ENCODE measurements around the gene CORO2B. TPM values are rescaled to one million over a fixed set of nuclear protein-coding genes. Genes with fewer than 3 reads are reported as not detected.

Gene CORO2B
- total and polyA plus RNA-seq, 2 experiments from 2014 or later = 1.6 to 4.6 TPM

DNA sequence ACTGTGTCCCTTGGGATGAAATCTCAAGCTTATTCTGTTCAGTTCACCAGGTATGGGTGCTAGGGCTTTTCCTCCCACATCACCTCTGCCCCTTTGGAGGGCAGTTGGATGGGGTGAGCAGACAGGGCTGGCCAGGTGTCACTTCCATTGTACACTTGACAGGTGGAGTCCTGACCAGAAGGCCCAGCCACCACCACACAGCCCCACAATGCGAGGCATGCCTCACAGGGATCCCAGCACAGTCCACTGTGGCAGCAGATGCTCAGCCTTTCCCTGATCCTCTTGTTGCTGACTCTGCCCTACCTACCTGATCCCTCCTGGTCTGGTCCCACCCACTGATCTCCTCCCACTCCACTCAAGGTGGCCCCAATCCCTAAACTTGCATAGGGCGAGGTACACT lies 153.7 kb downstream of the CORO2B start:
- H3K27ac ChIP-seq (ENCODE audit: low read depth) = no peak overlapping the region
- H2AFZ ChIP-seq = no peak overlapping the region
- H3K9me2 ChIP-seq (ENCODE audit: insufficient read depth) = no peaks in the 10 kb centered on the region
- Mint-ChIP-seq H3K4me1 (peaks cover 8% of the 10 kb centered on the region), H3K27ac (no peak overlapping the region), H3K9me3 (no peaks in the 10 kb centered on the region), H3K4me3 (no peak overlapping the region), H3K27me3 (ENCODE audit: insufficient read depth, low read depth, poor library complexity) (peaks cover 7% of the 10 kb centered on the region), H3K36me3 (ENCODE audit: low read depth) (no peaks in the 10 kb centered on the region)
- no peaks in the 10 kb centered on the region for H3K36me3 ChIP-seq (ENCODE audit: insufficient read depth)
- no peaks in the 10 kb centered on the region for H3K79me2 ChIP-seq (replicated peaks; ENCODE audit: insufficient read depth)
- H3K4me2 ChIP-seq = no peak overlapping the region
- H3F3A ChIP-seq (replicated peaks; ENCODE audit: low read depth) = no peaks in the 10 kb centered on the region
- ATAC-seq (no peak), DNase-seq (ENCODE audit: low spot score) (no peak)
- no peak overlapping the region for H3K4me3 ChIP-seq
- H4K20me1 ChIP-seq (replicated peaks; ENCODE audit: insufficient read depth) = no peaks in the 10 kb centered on the region
- no peaks in the 10 kb centered on the region for H3K4me1 ChIP-seq (ENCODE audit: insufficient read depth)
- TF ChIP-seq ZNF331 (CRISPR knock-in tag; IDR thresholded peaks at IDR 0.05; ENCODE audit: low read depth) = no peak
- H3K27me3 ChIP-seq (ENCODE audit: insufficient read depth) = no peaks in the 10 kb centered on the region

DNA sequence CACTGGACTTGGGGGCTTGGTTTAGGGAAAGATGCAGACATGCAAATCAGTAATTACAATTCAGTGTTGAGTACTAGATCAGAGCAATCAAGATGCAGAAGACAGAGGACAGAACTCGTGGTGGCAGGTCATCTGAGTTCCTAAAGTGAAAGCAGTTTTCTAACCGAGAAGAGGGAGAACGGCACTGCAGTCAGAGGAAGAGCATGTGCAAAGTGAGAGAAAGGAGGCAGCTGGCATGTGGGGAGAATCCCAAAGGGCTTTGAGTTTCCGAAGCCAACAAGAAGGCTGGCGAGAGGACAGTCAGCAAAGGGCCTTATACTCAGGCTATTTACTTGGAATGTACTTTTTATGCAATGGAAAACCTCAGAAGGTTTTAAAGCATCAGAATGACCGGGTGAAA lies 154.9 kb downstream of the CORO2B start:
- no peaks in the 10 kb centered on the region for H4K20me1 ChIP-seq (replicated peaks; ENCODE audit: insufficient read depth)
- no peak overlapping the region for H3K4me2 ChIP-seq
- no peaks in the 10 kb centered on the region for H3K27me3 ChIP-seq (ENCODE audit: insufficient read depth)
- H3K4me3 ChIP-seq = no peak overlapping the region
- H3K9me2 ChIP-seq (ENCODE audit: insufficient read depth) = no peaks in the 10 kb centered on the region
- no peaks in the 10 kb centered on the region for H3K36me3 ChIP-seq (ENCODE audit: insufficient read depth)
- DNase-seq (ENCODE audit: low spot score) (no peak), ATAC-seq (no peak)
- H3F3A ChIP-seq (replicated peaks; ENCODE audit: low read depth) = no peaks in the 10 kb centered on the region
- H2AFZ ChIP-seq = no peak overlapping the region
- no peak overlapping the region for H3K27ac Mint-ChIP-seq
- H3K27ac ChIP-seq (ENCODE audit: low read depth) = no peak overlapping the region
- H3K9me3 Mint-ChIP-seq = no peaks in the 10 kb centered on the region
- no peaks in the 10 kb centered on the region for H3K36me3 Mint-ChIP-seq (ENCODE audit: low read depth)
- H3K4me3 Mint-ChIP-seq = no peak overlapping the region
- peaks cover 7% of the 10 kb centered on the region for H3K27me3 Mint-ChIP-seq (ENCODE audit: insufficient read depth, low read depth, poor library complexity)
- peaks cover 8% of the 10 kb centered on the region for H3K4me1 Mint-ChIP-seq
- no peaks in the 10 kb centered on the region for H3K4me1 ChIP-seq (ENCODE audit: insufficient read depth)
- TF ChIP-seq JUNB (IDR thresholded peaks at IDR 0.05; ENCODE audit: unreplicated experiment) (no peak), ZNF114 (CRISPR knock-in tag; IDR thresholded peaks at IDR 0.05) (no peak), ZNF331 (CRISPR knock-in tag; IDR thresholded peaks at IDR 0.05; ENCODE audit: low read depth) (no peak), EZH2 (IDR thresholded peaks at IDR 0.05; ENCODE audit: low read depth, unreplicated experiment) (no peak), NANOG (IDR thresholded peaks at IDR 0.05; ENCODE audit: borderline replicate concordance) (no peak)
- TF ChIP-seq, protein P1, sequence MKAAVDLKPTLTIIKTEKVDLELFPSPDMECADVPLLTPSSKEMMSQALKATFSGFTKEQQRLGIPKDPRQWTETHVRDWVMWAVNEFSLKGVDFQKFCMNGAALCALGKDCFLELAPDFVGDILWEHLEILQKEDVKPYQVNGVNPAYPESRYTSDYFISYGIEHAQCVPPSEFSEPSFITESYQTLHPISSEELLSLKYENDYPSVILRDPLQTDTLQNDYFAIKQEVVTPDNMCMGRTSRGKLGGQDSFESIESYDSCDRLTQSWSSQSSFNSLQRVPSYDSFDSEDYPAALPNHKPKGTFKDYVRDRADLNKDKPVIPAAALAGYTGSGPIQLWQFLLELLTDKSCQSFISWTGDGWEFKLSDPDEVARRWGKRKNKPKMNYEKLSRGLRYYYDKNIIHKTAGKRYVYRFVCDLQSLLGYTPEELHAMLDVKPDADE (IDR thresholded peaks at IDR 0.05) = no peak
- H3K79me2 ChIP-seq (replicated peaks; ENCODE audit: insufficient read depth) = no peaks in the 10 kb centered on the region

DNA sequence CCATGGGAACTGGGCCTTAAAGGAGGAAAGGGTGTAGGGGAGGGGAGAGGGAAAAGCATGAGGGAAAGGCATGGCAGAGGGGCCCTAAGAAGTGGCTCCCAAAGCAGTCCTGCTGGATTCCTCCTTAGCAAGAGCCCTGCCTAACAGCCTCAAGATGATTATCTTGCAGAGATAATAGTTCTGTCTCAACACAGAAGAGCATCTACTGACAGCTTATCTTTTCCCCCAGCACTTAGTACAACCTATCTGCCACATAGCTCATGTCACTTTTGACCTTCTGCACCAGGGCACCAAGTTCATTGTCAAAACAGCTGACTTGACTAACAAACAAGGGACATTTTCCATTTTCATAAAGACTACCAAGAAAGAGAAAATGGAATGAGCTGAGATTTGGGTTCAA lies 155.6 kb downstream of the CORO2B start:
- Mint-ChIP-seq H3K4me1 (peaks cover 8% of the 10 kb centered on the region), H3K27me3 (ENCODE audit: insufficient read depth, low read depth, poor library complexity) (peaks cover 8% of the 10 kb centered on the region), H3K27ac (no peak overlapping the region), H3K4me3 (no peak overlapping the region), H3K9me3 (no peaks in the 10 kb centered on the region), H3K36me3 (ENCODE audit: low read depth) (no peaks in the 10 kb centered on the region)
- no peaks in the 10 kb centered on the region for H3K4me1 ChIP-seq (ENCODE audit: insufficient read depth)
- no peak overlapping the region for H3K27ac ChIP-seq (ENCODE audit: low read depth)
- DNase-seq (ENCODE audit: low spot score) = no peak
- H3K4me3 ChIP-seq = no peak overlapping the region
- H2AFZ ChIP-seq = no peak overlapping the region
- no peak overlapping the region for H3K4me2 ChIP-seq
- no peaks in the 10 kb centered on the region for H3K27me3 ChIP-seq (ENCODE audit: insufficient read depth)
- ATAC-seq = no peak
- no peaks in the 10 kb centered on the region for H4K20me1 ChIP-seq (replicated peaks; ENCODE audit: insufficient read depth)
- no peaks in the 10 kb centered on the region for H3K9me2 ChIP-seq (ENCODE audit: insufficient read depth)
- H3F3A ChIP-seq (replicated peaks; ENCODE audit: low read depth) = no peaks in the 10 kb centered on the region
- no peaks in the 10 kb centered on the region for H3K36me3 ChIP-seq (ENCODE audit: insufficient read depth)
- H3K79me2 ChIP-seq (replicated peaks; ENCODE audit: insufficient read depth) = no peaks in the 10 kb centered on the region
- no peak for TF ChIP-seq POLR2AphosphoS5 (IDR thresholded peaks at IDR 0.05; ENCODE audit: low read depth)
- TF ChIP-seq, protein P2, sequence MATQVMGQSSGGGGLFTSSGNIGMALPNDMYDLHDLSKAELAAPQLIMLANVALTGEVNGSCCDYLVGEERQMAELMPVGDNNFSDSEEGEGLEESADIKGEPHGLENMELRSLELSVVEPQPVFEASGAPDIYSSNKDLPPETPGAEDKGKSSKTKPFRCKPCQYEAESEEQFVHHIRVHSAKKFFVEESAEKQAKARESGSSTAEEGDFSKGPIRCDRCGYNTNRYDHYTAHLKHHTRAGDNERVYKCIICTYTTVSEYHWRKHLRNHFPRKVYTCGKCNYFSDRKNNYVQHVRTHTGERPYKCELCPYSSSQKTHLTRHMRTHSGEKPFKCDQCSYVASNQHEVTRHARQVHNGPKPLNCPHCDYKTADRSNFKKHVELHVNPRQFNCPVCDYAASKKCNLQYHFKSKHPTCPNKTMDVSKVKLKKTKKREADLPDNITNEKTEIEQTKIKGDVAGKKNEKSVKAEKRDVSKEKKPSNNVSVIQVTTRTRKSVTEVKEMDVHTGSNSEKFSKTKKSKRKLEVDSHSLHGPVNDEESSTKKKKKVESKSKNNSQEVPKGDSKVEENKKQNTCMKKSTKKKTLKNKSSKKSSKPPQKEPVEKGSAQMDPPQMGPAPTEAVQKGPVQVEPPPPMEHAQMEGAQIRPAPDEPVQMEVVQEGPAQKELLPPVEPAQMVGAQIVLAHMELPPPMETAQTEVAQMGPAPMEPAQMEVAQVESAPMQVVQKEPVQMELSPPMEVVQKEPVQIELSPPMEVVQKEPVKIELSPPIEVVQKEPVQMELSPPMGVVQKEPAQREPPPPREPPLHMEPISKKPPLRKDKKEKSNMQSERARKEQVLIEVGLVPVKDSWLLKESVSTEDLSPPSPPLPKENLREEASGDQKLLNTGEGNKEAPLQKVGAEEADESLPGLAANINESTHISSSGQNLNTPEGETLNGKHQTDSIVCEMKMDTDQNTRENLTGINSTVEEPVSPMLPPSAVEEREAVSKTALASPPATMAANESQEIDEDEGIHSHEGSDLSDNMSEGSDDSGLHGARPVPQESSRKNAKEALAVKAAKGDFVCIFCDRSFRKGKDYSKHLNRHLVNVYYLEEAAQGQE (IDR thresholded peaks at IDR 0.05; ENCODE audit: unreplicated experiment) = no peak
- no peak for TF ChIP-seq JUNB (IDR thresholded peaks at IDR 0.05; ENCODE audit: unreplicated experiment)
- TF ChIP-seq EZH2phosphoT487 (IDR thresholded peaks at IDR 0.05; ENCODE audit: unreplicated experiment) = no peak
- TF ChIP-seq NANOG (IDR thresholded peaks at IDR 0.05; ENCODE audit: borderline replicate concordance) = no peak
- no peak for TF ChIP-seq ZNF114 (CRISPR knock-in tag; IDR thresholded peaks at IDR 0.05)

Data from GM23338 (cell line).